ENCODE measurements around the gene NDC80. TPM values are rescaled to one million over a fixed set of nuclear protein-coding genes. Genes with fewer than 3 reads are reported as not detected.

The NDC80 gene
- total RNA-seq, 6 experiments from 2014 or later: 12.7 to 30.2 (median 25.4) TPM

DNA sequence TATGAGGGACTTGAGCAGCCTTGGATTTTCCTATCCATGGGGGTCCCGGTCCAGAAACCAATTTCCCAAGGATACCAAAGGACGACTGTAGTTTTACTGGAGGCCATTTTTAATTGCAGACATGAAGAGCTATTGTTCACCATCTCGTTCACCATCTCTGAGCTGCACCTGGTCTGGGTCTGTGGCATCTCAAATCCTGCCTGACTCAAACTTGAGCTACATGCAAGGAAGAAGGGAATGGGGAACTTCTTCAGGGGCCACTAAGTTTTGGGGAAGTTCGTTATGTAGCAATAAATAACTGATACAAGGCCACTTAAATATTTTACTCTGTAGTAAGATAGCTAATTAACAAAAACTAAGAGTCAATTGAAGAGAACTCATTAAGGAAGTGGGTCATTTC is 82.1 kb downstream of the NDC80 start:
- DNase-seq: no peak
- Mint-ChIP-seq H3K4me3 (no peak overlapping the region), H3K9me3 (no peaks in the 10 kb centered on the region), H3K27ac (no peak overlapping the region), H3K27me3 (ENCODE audit: insufficient read depth) (peaks cover 4% of the 10 kb centered on the region), H3K4me1 (ENCODE audit: low read depth) (peaks cover 28% of the 10 kb centered on the region), H3K36me3 (ENCODE audit: low read depth) (no peaks in the 10 kb centered on the region)
- TF ChIP-seq, protein P1, sequence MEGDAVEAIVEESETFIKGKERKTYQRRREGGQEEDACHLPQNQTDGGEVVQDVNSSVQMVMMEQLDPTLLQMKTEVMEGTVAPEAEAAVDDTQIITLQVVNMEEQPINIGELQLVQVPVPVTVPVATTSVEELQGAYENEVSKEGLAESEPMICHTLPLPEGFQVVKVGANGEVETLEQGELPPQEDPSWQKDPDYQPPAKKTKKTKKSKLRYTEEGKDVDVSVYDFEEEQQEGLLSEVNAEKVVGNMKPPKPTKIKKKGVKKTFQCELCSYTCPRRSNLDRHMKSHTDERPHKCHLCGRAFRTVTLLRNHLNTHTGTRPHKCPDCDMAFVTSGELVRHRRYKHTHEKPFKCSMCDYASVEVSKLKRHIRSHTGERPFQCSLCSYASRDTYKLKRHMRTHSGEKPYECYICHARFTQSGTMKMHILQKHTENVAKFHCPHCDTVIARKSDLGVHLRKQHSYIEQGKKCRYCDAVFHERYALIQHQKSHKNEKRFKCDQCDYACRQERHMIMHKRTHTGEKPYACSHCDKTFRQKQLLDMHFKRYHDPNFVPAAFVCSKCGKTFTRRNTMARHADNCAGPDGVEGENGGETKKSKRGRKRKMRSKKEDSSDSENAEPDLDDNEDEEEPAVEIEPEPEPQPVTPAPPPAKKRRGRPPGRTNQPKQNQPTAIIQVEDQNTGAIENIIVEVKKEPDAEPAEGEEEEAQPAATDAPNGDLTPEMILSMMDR (IDR thresholded peaks at IDR 0.05): no peak

DNA sequence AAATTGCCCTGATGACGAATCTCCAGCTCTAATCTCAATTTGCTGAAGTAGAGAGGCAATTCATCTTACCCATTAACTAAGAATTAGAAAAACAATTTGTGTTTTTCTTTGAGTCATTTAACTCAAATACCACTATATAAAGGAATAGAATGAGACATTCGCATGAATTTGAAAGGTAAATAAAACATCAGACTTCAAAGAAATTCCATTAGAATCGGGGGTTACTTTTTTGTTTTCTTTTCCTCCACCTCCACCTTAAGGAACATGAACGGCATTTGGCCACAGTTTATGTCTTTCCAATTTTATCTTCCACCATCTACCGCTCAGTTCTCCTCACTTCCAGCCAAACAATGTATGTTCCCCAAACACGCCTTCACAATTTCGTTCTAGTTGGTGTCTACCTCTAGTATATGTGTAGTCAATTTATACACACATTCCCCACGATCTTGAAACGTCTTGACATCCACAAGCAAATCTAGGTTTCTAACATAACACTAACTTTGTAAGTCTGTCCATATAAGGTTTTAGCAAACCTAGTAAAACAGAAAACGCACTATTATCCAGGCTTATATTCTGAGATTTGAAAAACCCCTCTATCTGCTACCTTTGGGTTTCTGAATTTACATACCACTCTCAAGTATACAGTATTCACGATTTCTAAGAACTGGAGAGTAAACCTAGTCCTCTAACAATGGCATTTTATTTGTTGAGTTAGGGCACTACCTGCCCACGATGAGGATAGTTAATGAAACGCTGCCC is 83.0 kb downstream of the NDC80 start:
- H3K4me3 Mint-ChIP-seq: peak overlapping the region; percentile 93
- no peaks in the 10 kb centered on the region for H3K36me3 Mint-ChIP-seq (ENCODE audit: low read depth)
- H3K27me3 Mint-ChIP-seq (ENCODE audit: insufficient read depth): peaks cover 4% of the 10 kb centered on the region
- peak overlapping the region; percentile 91 for H3K27ac Mint-ChIP-seq
- DNase-seq: no peak
- H3K4me1 Mint-ChIP-seq (ENCODE audit: low read depth): peaks cover 34% of the 10 kb centered on the region
- H3K9me3 Mint-ChIP-seq: no peaks in the 10 kb centered on the region
- TF ChIP-seq, protein P1 (IDR thresholded peaks at IDR 0.05): no peak

DNA sequence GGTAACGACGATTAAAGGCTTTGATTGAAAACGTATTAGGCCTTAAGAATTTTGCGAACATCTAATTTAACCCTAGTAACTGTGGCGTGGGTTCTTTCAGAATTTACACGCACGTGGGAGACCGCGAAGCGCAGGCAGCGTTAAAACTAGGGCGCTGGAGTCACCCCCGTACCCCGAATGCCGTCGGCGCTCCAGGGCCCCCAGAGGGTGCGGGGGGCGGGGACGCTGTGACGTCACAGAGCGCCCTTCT is 83.5 kb downstream of the NDC80 start:
- peak overlapping the region; percentile 93 for H3K4me3 Mint-ChIP-seq
- no peaks in the 10 kb centered on the region for H3K36me3 Mint-ChIP-seq (ENCODE audit: low read depth)
- no peak for DNase-seq
- H3K27ac Mint-ChIP-seq: peak overlapping the region; percentile 91
- H3K27me3 Mint-ChIP-seq (ENCODE audit: insufficient read depth): peaks cover 4% of the 10 kb centered on the region
- H3K9me3 Mint-ChIP-seq: no peaks in the 10 kb centered on the region
- H3K4me1 Mint-ChIP-seq (ENCODE audit: low read depth): peaks cover 37% of the 10 kb centered on the region
- TF ChIP-seq, protein P1 (IDR thresholded peaks at IDR 0.05): no peak

DNA sequence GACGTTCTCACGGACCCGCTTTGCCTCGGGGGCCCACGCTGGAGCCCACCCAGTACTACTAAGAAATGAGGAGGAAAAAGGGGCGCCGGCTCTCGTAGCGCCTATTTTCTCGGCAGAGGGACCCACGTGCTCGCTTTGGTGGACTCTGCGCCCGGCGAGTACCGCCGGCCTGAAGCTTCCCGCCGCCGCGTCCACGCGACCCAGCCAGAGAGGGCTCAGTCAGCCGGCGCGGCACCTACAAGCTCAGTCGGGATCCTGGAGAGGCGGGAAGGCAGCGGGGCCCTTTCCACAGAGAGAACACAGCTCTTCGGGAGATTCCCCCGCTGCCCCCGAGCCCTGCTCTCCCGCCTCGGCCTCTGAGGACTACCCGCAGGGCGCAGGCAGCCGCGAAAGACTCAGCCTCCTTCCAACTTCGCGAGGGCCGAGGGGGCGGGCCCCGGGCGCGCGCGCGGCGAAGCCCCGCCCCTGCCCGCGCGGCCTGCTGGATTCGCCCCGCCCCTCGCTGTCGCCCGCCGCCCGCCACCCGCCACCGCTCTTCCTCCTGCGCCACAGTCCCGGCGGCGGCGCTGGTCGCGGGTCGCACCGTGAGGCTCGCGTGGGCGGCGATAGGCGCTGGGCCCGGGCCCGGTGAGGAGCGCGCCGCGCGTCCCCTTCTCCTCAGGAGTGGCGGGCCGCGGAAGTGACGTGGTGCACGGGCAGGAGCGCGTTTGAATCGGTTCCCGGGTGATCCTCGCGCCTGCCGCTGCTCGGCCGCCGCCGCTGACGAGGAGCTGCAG is 84.0 kb downstream of the NDC80 start, which contains the start of gene SMCHD1:
SMCHD1 (plus strand) TSS at position 549 of the 776 bp plus-strand sequence. CDS start 350 bp downstream, outside the sequence.
- Mint-ChIP-seq H3K27ac (peak within 1 kb of the TSS; percentile 93), H3K4me3 (peak within 1 kb of the TSS; percentile 93), H3K9me3 (no peaks in the 10 kb centered on the region), H3K27me3 (ENCODE audit: insufficient read depth) (peaks cover 4% of the 10 kb centered on the region), H3K4me1 (ENCODE audit: low read depth) (peaks cover 37% of the 10 kb centered on the region), H3K36me3 (ENCODE audit: low read depth) (no peaks in the 10 kb centered on the region)
- peak; percentile 72 for DNase-seq
- TF ChIP-seq, protein P1 (IDR thresholded peaks at IDR 0.05): no peak

DNA sequence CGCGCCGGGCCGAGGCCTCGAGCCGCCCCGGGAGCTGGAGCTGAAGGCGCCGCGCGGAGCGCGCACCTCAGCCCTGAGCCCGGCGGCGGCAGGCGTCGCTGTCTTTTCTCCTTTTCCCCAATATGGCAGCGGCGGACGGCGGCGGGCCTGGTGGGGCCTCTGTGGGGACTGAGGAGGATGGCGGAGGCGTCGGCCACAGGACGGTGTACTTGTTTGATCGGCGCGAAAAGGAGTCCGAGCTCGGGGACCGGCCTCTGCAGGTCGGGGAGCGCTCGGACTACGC is 84.5 kb downstream of the NDC80 start:
- DNase-seq: no peak
- peaks cover 2% of the 10 kb centered on the region for H3K36me3 Mint-ChIP-seq (ENCODE audit: low read depth)
- TF ChIP-seq, protein P1 (IDR thresholded peaks at IDR 0.05): peak; percentile 25; the same call in 1 of the 2 replicates
- H3K4me3 Mint-ChIP-seq: peak overlapping the region; percentile 93
- H3K9me3 Mint-ChIP-seq: no peaks in the 10 kb centered on the region
- peaks cover 4% of the 10 kb centered on the region for H3K27me3 Mint-ChIP-seq (ENCODE audit: insufficient read depth)
- H3K27ac Mint-ChIP-seq: peak overlapping the region; percentile 93
- H3K4me1 Mint-ChIP-seq (ENCODE audit: low read depth): peaks cover 37% of the 10 kb centered on the region

Measured in HFFc6 (cell line).